Fibroblast of peridontal ligament (primary cell): ENCODE data around the gene PSMB3.
"Not testable (repeated sequence)": the region's sequence is repeated elsewhere in the genome, so short reads cannot be mapped to it uniquely, and the experiment has no call there.

ENCODE experiments used
- DNase-seq: peaks from one replicate; pipeline ENCODE4 v3.0.0-alpha.2; 2010; ENCODE audit errors: extremely low read depth

Gene PSMB3

DNA sequence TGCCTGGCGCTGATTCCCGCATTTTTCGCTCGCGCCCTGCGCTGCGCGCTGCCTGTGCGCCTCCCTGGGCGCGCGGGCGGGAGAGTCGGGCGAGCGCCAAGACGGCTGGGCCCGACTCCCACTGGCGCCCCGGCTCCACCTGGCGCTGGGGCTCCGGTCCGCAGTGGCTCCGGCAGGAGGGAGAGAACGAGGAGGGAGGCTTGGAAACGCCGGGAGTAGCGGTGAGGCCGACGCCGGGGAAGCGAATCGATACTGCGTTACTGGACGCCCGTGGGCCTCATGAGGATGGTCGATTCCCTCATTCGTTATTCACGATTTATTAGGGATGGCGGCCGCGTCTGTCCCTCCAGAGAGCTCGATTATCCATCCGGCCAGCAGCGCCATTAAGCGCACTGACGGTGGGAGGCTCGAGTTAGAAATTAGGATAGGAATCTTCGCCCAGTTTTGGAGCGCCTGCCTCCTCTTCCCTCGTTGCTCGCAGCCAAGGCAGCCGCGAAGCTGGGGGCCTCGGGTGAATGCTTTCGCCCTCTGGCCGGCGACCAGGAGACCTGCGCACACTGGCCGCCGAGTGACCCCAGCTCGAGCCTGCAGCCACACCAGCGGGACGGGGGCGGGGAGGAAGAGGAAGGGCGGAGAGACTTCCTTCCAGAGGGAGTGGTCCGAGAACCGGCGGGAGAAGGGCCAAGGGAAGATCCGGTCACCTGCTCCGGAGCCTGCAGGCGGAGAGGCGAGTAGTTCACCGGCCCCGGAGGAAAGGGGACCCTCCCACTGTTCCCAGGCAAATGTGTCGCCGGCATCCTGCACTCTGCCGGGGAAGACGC is 3.1 kb upstream of the PSMB3 start:
- DNase-seq, result no peak

DNA sequence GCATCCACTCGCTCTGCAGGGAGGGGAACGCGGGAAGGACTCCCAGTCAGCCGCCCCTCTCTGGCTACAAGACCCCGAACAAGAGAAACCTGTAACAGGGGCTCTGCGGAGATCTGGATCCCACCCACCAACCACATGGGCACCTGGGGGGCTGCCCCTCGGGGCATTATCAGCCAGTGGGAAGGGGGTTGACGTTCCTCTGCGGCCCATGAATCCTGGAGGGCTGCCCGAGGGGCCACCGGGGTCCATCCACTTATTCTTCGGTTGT is 2.6 kb upstream of the PSMB3 start:
- DNase-seq, result no peak

DNA sequence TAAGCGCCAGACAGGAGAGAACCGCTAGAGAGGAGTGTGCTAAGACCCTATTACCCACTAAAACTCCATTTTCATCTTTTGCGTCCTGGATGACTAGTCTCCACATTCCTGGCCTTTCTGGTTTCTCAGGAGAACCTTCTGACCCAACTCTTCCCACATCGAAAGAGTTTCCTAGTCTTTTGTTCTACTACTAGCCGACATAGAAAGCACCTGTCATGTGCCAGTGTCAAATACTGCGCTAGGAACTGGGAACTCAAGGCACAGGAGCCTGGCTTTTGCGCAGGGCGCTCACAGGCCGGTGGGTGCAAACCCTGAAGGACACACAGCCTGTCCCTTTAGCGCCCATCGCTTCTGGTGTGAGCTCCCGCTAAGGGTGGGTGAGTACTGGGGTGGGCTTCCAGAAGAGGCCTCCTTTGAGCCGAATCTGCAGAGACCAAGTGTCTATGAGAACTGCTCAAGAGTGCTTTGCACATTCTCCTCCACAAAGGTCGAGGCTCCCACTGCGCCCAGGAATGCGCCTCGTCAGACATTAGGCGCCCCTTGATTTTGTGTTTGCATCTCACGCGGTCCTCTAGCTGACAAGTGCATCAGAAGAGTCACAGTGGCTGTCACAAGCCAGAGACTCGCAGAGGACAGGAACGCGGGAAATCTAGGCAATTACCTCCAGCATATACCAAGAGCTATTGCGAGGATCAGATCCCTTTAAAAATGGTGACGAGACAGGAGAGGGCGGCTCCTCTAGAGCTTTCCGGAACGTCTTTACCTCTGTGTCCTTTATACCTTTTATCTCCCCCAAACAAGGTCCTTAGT is 2.0 kb upstream of the PSMB3 start:
- DNase-seq, result no peak

DNA sequence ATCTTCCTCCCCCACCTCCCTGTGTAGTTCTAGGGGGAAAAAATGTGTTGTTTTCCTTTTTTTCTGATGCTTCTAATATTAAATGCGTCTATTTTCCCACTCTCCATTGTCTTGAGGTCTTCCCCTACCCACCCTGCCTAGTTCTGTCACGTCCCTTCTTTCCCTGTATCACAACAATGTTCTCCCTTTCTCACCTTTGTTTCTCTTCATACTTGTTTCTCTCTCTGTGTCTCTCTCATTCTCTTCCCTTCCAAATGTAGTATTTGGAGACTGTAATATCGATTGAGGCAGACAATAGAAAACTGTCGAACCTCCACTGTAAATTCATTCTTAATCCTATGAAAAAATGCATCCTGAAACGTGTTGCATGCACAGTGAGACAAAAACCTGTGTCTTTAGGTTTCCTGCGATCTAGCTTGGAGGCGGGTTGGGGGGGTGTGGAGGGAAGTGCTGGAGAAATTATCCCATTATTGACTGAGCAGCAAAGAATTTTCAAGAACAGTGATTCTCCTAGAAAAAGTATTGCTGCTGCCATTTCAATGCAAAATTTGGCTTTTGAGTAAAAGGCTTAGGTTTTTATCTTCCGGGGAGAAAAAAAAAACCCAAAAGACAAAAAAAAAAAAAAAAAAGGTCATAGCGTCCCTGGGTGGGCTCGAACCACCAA is 1.3 kb upstream of the PSMB3 start:
- no peak for DNase-seq

DNA sequence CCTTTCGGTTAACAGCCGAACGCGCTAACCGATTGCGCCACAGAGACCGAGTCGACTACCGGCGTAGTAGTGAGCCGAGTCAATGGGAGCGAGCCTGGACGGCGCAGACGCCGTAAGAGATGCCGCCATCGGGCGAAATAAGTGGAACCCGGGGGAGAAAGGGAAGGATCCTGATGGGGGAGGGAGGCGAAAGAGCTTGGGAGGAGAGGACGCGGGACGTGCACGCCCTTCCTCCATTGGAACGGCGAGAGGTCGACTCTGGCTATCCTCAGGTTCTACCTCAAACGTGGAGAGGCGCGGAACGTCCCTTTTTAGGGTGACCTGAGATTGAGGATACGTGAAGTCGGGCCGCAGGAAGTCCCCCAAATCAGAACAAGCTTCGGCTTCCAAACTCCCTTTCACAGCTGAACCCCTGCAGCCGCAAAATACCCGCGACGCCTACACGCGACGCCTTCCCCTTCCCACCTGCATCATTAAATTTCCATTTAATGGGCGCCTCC is 683 bp upstream of the PSMB3 start:
- peak; percentile 89 for DNase-seq

DNA sequence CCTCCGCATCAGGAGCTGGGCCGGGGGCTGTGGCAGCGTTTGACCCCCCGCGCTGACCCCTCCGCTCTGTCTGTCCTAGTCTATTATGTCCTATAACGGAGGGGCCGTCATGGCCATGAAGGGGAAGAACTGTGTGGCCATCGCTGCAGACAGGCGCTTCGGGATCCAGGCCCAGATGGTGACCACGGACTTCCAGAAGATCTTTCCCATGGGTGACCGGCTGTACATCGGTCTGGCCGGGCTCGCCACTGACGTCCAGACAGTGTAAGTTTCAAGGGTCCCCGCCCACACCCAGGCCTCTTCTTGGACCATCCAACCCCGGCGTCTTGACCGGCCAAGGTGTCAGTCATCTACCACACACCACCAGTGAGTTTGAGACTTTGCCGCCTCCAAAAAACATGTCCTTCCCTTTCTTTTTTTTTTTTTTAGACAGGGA is 548 bp downstream of the PSMB3 start:
- no peak for DNase-seq

DNA sequence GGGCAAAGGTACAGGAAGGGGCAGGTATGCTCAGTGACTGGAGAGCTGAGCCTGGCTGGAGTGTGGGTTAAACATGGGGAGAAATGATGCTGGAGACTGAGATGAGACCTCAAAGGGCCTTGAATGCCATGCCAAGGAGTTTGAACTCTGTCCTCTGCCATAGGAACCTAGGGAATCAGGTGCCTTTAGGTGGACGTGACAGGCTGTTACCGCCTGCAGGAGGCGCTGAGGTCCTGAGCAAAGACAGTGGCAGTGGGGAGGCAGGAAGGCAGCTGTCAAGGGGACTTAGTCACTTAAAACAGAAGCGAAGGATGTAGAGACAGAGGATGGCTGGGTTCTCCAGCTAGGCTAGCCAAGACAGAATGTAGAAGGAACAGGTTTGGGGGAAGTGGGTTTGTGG is 9.1 kb downstream of the PSMB3 start:
- no peak for DNase-seq

DNA sequence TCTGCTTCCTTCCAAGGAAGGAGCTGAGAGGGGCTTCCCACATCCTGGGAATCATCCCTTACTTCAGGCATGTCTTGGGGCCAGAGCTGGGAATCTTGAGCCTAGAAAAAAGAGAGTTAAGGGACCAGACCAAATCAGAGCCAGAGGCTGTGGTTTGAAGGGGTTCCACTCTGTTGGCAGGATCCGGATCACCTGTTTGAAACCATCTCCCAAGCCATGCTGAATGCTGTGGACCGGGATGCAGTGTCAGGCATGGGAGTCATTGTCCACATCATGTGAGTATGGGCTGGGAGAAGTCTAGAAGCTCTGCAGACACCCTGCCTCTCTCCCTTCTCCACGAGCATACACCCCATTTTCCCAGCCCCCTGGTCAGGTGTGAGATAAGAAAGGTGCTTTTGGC is 9.7 kb downstream of the PSMB3 start:
- DNase-seq, result no peak

DNA sequence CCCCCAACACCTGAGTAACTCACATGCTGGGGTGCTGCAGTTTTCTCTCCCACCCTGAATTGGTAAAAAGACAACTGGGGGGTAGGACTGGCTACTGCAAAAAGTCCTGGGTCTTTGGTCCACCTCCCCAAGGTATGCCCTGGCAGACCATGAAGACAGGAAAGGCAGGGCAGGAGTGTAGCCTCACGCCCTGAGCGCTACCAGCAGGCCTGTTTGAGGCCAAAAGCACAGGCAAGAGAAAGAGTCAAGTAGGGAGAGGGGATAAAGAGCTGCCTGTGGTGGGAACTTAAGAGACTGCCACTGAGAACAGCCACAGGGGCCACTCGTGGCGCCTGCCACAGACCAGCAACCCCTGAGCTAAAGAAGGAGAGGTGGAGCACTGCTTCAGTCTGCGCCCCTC is 13.8 kb downstream of the PSMB3 start:
- no peak for DNase-seq

DNA sequence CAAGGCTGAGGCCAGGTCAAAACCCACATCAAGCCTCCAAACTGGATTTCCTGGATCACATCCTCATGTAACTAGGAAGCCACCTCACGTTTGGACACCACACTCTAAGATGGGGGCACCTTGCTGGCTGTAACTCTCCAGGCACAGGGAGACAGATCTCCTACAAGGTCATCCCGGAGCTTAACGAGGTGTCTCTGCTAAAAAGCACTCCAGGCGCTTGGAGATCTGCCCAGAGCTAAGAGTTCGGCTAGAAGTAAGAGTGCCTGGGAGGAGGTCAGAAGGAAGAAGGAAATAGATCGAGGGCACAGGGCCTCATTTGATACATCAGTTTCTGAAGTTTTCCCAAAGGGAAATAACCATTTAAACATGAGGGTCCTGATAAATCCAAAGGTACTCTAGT is 15.9 kb downstream of the PSMB3 start:
- no peak for DNase-seq

DNA sequence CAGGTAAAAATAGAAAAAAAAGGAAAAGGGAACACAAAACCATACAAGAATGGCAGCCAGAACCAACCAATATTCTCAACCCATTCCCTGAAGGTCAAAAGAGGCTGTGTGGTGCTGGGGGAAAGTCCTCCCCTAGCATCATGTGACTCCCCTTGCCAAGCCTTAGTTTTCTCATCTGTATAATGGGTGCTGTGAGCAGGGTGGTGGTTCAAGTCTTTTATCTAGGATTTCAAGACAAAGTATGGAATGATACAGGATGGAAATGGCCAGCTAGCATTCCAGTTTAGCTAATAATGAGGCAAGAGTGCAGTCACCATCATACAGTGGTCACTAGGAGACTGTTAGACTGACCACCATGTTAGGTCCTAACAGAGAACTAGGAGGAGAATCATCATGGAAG is 20.7 kb downstream of the PSMB3 start:
- DNase-seq, result no peak

DNA sequence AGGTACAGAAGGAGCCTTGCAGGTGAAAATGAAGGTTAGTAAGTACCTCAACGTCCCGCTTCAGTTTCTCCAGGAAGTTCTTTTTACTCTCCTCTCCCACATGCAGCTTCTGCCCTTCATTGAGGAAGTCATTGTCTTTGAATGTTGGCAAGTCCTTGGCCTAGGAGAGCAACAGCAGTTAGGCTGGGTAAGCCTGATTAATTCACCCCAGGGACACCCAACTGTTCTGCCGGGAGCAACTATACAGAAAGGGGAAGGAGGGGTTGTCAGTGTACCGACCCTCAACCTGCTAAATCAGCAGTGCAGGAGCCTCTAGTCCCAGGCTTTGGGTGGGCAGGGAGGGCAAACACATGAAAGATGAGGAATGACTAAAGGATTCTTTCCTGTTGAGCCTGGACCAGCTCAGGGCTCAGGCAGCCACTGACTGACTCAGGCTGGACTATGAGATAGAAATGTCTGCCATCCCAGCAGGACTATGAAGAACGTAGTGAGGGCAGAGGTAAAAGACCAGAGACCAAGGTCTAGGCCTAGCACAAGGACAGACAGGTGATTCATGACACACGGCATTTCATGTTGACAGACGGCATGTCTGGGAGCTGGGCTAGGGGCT is 25.2 kb downstream of the PSMB3 start:
- DNase-seq, result no peak

DNA sequence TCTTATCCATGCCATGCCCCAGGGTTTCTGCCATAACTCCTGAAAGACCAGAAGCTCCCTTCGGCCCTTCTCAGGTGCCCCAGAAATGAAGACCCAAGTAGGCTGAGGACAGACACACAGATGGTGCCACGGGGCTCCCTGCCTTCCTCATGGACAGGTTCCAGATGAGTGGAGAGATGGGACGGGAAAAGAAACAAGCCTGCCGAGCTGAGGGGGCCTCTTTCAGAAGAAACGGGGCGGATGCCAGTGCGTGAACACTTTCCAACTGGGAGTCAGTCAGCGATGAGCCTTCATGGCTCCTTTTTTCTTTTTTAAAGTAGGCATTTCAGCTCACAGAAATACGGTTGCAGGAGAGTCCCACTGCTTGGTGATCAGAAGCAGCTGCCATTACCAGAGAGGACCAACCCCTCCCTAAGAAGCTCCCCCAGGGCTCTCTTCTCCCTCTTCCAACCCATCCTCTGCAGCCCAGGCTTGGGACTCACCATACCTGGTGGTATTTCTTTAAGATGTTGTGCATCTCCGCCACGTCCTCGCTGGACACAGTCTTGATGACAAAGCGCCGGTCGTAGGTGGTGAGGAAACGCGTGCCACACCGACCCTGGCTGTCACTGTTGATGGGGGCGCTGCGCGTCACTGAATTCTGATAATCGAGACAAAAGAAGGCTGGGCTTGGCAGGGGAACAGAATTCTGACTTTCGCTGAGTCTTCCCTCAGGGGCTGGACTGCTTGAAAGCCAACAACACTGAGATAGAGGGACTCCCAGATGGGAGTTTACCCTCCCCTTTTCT is 27.6 kb downstream of the PSMB3 start:
- no peak for DNase-seq

DNA sequence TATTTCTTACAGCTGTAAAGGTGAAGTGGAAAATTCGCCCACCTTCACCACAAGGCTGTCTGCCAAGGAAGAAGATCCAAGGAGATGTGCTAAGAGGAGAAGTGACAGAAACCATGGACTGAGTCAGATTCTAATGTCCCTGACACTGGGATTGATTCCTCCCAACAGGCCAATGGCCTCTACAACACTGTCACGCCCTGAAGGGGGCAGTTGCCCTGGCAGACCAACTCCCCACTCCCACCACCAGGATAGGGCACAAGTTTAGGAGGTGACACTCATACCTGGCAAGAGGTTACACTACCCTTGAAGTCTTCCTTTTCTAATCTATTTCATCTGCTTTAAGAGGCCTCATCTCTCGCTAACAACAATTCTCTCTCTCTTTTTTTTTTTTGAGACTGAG is 30.7 kb downstream of the PSMB3 start:
- no peak for DNase-seq

DNA sequence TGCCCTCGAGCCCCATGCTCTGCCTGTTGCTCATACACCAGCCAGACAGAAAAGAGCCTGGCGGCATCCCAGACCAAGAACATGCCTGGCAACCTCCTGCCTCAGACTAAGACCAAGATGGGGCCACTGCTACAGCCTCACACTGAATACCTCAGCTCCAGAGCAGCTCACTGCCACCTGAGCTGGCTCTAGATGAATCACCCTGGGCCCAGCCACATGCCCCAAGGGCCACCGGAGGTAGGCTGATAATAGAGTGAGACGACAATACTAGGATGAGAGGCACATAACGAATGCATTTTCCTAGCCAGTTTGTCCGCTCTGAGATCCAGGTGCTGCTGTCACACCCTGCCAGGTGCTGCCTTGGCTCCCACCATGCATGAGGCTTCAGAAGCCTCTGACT is 33.8 kb downstream of the PSMB3 start:
- DNase-seq, result no peak

DNA sequence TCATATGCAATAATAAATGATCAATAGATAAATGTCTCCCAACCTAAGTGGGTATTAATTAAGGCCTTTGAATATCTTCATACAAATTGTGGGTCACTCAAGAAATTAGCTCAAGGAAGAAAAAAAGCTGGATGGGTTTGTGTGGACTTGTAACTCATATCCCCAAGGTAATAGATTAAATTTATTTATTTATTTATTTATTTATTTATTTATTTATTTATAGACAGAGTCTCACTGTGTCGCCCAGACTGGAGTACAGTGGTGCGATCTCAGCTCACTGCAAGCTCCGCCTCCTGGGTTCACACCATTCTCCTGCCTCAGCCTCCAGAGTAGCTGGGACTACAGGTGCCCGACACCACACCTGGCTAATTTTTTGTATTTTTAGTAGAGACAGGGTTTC is 35.5 kb downstream of the PSMB3 start:
- not testable (repeated sequence) for DNase-seq

DNA sequence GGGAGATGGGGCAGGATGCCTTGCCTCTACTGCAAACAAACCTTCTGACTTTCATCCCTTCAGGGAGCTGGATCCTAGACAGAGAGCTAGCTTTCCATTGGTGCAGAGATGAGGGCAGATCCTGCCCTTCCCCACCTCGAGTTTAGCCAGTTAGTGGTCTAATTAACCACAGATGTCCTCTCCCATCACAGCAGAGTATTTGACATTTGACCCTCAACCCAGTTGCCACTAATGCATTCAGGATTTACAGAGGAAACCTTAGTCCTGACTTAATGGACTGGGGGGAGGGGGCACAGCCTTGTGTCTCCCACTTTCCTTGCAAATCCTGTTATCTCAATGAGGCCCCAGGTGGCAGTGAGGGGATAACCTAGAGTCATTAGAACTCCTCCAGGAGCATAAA is 36.6 kb downstream of the PSMB3 start:
- DNase-seq, result peak; percentile 31

DNA sequence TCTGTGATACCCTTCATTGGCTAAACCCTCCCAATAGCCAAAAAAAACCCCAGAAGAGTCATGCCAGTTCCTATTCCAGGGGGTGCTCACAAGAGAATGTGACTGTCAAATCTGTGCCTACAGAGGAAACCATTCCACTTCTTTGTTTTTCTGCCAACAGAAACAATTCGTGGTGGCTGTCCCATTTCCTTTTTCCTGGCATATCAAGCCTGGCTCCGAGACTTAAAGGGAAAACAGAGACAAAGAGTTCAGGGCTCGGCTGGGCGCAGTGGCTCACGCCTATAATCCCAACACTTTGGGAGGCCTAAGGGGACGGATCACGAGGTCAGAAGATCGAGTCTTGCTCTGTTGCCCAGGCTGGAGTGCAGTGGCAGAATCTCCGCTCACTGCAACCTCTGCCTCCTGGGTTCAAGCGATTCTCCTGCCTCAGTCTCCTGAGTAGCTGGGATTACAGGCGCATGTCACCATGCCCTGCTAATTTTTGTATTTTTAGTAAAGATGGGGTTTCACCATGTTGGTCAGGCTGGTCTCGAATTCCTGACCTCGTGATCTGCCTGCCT is 37.7 kb downstream of the PSMB3 start:
- not testable (repeated sequence) for DNase-seq

DNA sequence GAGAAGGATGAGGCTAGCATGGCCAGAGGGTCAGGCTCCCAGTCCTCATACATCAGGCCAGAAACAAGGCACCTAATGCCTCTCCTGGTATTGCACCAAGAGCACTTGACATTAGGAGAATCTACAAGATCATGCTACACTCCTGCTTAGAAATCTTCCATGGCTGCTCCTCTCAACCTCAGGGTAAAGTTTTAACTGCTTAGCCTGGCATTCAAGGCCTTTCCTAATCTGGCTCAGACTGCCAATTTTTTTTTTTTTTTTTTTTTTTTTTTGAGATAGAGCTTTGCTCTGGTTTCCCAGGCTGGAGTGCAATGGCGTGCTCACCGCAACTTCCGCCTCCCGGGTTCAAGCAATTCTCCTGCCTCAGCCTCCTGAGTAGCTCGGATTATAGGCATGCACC is 38.6 kb downstream of the PSMB3 start:
- DNase-seq, result no peak

DNA sequence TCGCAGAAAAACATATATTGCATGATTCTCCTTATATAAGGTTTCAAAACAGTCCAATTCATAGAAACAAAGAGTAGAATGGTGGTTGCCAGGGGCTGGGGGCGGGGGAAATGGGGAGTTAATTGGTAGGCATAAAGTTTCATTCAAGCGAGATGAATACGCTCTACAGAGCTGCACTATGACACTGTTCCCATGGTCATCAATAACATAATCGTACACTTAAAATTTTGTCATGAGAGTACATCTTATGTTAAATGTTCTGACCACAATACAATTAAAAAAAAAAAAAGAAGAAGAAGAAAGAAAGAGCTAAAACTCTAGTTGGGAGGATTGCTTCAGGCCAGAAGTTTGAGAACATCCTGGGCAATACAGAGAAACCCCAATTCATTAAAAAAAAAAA is 41.7 kb downstream of the PSMB3 start:
- DNase-seq, result no peak

DNA sequence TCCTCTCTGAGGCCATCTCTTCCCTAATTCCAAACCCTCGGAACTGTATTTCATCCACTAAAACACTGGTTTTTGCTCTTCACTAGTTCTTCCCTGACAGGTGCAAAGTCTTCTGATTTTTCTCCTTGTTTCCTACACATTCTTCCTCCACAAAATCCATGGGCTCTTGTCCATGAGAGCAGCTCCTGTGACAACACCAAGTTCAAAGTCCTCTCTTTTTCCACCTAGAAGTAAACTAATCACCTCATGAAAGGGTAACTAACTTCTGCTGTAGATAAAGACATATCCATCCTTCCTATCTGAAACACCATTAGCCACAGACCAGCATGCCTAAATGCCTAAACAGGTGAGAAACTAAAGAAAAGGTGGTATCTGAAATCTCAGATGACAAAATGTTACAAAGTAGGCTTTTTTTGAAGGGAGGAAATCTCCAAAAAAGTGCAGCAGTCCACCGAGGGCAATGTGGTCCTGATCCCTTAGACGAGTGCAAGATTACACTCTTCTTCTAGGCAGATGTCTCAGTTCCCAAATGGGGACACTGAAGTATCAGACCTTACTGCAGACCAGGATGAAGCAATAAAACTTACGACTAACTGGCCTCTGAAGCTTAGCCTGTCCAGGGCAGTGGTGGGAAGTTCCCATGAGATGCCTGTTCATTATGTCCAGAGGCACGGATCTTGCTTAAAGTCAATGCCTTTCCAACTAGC is 44.1 kb downstream of the PSMB3 start:
- no peak for DNase-seq
